ENCODE results near the gene PLEKHH2.

PLEKHH2 gene

DNA sequence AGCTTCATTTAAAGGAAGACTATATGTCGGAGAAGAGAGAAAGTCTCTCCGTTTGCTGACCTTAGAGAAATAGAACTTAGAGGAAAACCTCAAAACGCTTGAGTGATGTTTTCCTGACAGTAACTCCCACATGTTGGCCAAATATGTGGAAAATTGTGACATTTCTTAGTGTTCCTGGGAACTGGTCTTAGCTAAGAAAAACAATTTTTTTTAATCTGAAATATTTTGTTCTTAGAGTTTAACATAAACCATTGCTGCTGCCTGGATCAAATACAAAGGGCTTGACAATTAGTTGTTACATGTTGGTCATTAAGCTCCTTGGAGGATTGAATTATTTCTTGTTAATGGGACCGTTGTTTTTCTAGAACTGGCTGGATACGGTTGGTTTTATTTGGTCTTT lies 153.1 kb downstream of the PLEKHH2 start:
- H4K12ac ChIP-seq (ENCODE audit: low read depth, low read length): no peak overlapping the region
- H3K4me1 ChIP-seq (ENCODE audit: control insufficient read depth in 1 of 2, insufficient read depth in 2 of 2, low read length in 2 of 2): no peaks in the 10 kb centered on the region
- H4K91ac ChIP-seq (ENCODE audit: low read depth, low read length): no peak overlapping the region
- no peaks in the 10 kb centered on the region for H3K79me2 ChIP-seq (ENCODE audit: control insufficient read depth, insufficient read depth, low read length, poor library complexity)
- no peak for DNase-seq
- no peaks in the 10 kb centered on the region for H3K36me3 ChIP-seq (ENCODE audit: control insufficient read depth in 1 of 2, insufficient read depth in 2 of 2, low read length in 2 of 2)
- H3K9ac ChIP-seq (ENCODE audit: low read length): no peak overlapping the region
- H3K4me2 ChIP-seq (ENCODE audit: low read length): no peak overlapping the region
- H4K8ac ChIP-seq (ENCODE audit: low read depth, low read length): no peak overlapping the region
- no peak overlapping the region for H3K27ac ChIP-seq (ENCODE audit: low read depth, low read length)
- no peak overlapping the region for H2BK120ac ChIP-seq (ENCODE audit: insufficient read depth, low read length, poor library complexity)
- H2BK5ac ChIP-seq (ENCODE audit: low read depth, low read length, poor library complexity): no peak overlapping the region
- H2AK5ac ChIP-seq (ENCODE audit: low read length): no peak overlapping the region
- no peak overlapping the region for H3K4ac ChIP-seq (ENCODE audit: low read depth, low read length)
- no peak overlapping the region for H2BK12ac ChIP-seq (ENCODE audit: low read length)
- no peak overlapping the region for H2AFZ ChIP-seq (ENCODE audit: insufficient read depth, low read length, poor library complexity)
- WGBS (ENCODE audit: extremely low coverage, insufficient coverage, insufficient read length): no CpG with 5 or more reads among the region's 5 CpGs
- H3K27me3 ChIP-seq (ENCODE audit: insufficient read depth, low read length): no peaks in the 10 kb centered on the region
- peaks cover 2% of the 10 kb centered on the region for H3K9me3 ChIP-seq (ENCODE audit: insufficient read depth, low read depth, low read length)
- H3K79me1 ChIP-seq (ENCODE audit: low read length): no peaks in the 10 kb centered on the region
- no peak overlapping the region for H3K14ac ChIP-seq (ENCODE audit: low read length)
- no peak overlapping the region for H3K18ac ChIP-seq (ENCODE audit: low read length)
- no peak overlapping the region for H3K4me3 ChIP-seq (ENCODE audit: low read depth, low read length)
- no peak overlapping the region for H3K23ac ChIP-seq (ENCODE audit: low read length)

DNA sequence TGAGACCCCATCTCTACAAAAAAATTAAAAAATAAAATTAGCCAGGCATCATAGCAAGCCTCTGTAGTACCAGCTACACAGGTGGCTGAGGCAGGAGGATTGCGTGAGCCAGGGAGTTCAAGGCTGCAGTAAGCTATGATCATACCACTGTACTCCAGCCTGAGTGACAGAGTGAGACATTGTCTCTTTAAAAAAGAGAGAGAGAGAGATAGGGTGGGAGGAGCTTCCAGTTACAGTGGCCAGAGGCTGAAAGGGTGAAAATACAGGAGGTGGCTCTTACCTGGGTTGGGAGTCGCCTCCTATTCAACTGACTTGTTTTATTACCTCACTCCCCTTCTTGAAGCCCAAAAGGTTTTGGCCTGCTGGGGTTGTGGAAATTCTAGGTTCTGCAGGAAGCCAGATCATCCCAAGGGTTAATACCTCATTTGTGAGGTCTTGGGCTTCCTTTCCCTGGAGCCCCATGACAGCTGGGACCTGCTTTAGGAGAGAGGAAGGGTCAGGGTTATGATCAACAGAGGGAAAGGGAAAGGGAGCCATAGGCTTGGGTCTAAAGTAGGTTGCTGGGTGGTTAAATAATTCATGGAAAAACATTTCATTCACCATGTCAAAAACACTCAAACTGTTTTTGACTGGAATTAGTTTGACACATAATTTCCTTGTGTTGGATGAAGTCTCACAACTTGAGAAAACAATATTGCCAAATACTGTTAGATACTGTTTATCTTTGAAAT lies 154.1 kb downstream of the PLEKHH2 start:
- no peak overlapping the region for H3K18ac ChIP-seq (ENCODE audit: low read length)
- no peaks in the 10 kb centered on the region for H3K36me3 ChIP-seq (ENCODE audit: control insufficient read depth in 1 of 2, insufficient read depth in 2 of 2, low read length in 2 of 2)
- H3K4me2 ChIP-seq (ENCODE audit: low read length): no peak overlapping the region
- no peak overlapping the region for H3K27ac ChIP-seq (ENCODE audit: low read depth, low read length)
- no peak overlapping the region for H3K4me3 ChIP-seq (ENCODE audit: low read depth, low read length)
- no peak overlapping the region for H4K12ac ChIP-seq (ENCODE audit: low read depth, low read length)
- no peak overlapping the region for H2AK5ac ChIP-seq (ENCODE audit: low read length)
- H4K8ac ChIP-seq (ENCODE audit: low read depth, low read length): no peak overlapping the region
- H4K91ac ChIP-seq (ENCODE audit: low read depth, low read length): no peak overlapping the region
- H3K14ac ChIP-seq (ENCODE audit: low read length): no peak overlapping the region
- H3K4ac ChIP-seq (ENCODE audit: low read depth, low read length): no peak overlapping the region
- no peak overlapping the region for H3K23ac ChIP-seq (ENCODE audit: low read length)
- DNase-seq: no peak
- H3K9me3 ChIP-seq (ENCODE audit: insufficient read depth, low read depth, low read length): peaks cover 2% of the 10 kb centered on the region
- no peaks in the 10 kb centered on the region for H3K79me2 ChIP-seq (ENCODE audit: control insufficient read depth, insufficient read depth, low read length, poor library complexity)
- H2BK5ac ChIP-seq (ENCODE audit: low read depth, low read length, poor library complexity): no peak overlapping the region
- no peak overlapping the region for H3K9ac ChIP-seq (ENCODE audit: low read length)
- no peak overlapping the region for H2AFZ ChIP-seq (ENCODE audit: insufficient read depth, low read length, poor library complexity)
- no peaks in the 10 kb centered on the region for H3K27me3 ChIP-seq (ENCODE audit: insufficient read depth, low read length)
- no peaks in the 10 kb centered on the region for H3K79me1 ChIP-seq (ENCODE audit: low read length)
- no peak overlapping the region for H2BK120ac ChIP-seq (ENCODE audit: insufficient read depth, low read length, poor library complexity)
- WGBS (ENCODE audit: extremely low coverage, insufficient coverage, insufficient read length): no CpG with 5 or more reads among the region's 2 CpGs
- no peak overlapping the region for H2BK12ac ChIP-seq (ENCODE audit: low read length)
- no peaks in the 10 kb centered on the region for H3K4me1 ChIP-seq (ENCODE audit: control insufficient read depth in 1 of 2, insufficient read depth in 2 of 2, low read length in 2 of 2)

DNA sequence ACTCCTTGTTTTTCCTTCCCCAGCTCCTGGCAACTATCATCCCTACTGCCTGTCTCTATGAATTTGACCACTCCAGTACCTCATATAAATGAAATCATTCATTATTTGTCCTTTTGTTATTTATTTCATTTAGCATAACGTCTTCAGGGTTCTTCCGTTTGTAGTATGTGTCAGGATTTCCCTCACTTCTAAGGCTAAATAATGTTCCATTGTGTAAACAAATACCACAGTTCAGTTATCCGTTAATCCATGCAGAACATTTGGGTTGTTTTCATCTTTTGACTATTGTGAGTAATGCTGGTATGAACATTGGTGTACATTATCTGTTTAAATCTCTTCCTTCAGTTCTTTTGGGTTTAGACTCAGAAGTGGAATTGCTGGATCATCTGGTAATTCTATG lies 155.6 kb downstream of the PLEKHH2 start:
- no peak overlapping the region for H2BK120ac ChIP-seq (ENCODE audit: insufficient read depth, low read length, poor library complexity)
- H3K4me3 ChIP-seq (ENCODE audit: low read depth, low read length): no peak overlapping the region
- no peak for DNase-seq
- H2BK5ac ChIP-seq (ENCODE audit: low read depth, low read length, poor library complexity): no peak overlapping the region
- no peak overlapping the region for H3K18ac ChIP-seq (ENCODE audit: low read length)
- no peak overlapping the region for H4K8ac ChIP-seq (ENCODE audit: low read depth, low read length)
- H3K79me2 ChIP-seq (ENCODE audit: control insufficient read depth, insufficient read depth, low read length, poor library complexity): no peaks in the 10 kb centered on the region
- no peak overlapping the region for H3K4ac ChIP-seq (ENCODE audit: low read depth, low read length)
- no peaks in the 10 kb centered on the region for H3K36me3 ChIP-seq (ENCODE audit: control insufficient read depth in 1 of 2, insufficient read depth in 2 of 2, low read length in 2 of 2)
- H2BK12ac ChIP-seq (ENCODE audit: low read length): no peak overlapping the region
- H3K23ac ChIP-seq (ENCODE audit: low read length): no peak overlapping the region
- no peak overlapping the region for H3K27ac ChIP-seq (ENCODE audit: low read depth, low read length)
- no peak overlapping the region for H3K4me2 ChIP-seq (ENCODE audit: low read length)
- no peak overlapping the region for H4K12ac ChIP-seq (ENCODE audit: low read depth, low read length)
- H3K9ac ChIP-seq (ENCODE audit: low read length): no peak overlapping the region
- no peaks in the 10 kb centered on the region for H3K9me3 ChIP-seq (ENCODE audit: insufficient read depth, low read depth, low read length)
- WGBS (ENCODE audit: extremely low coverage, insufficient coverage, insufficient read length): no CpG with 5 or more reads among the region's 3 CpGs
- no peaks in the 10 kb centered on the region for H3K27me3 ChIP-seq (ENCODE audit: insufficient read depth, low read length)
- H2AFZ ChIP-seq (ENCODE audit: insufficient read depth, low read length, poor library complexity): no peak overlapping the region
- H3K4me1 ChIP-seq (ENCODE audit: control insufficient read depth in 1 of 2, insufficient read depth in 2 of 2, low read length in 2 of 2): no peaks in the 10 kb centered on the region
- no peak overlapping the region for H4K91ac ChIP-seq (ENCODE audit: low read depth, low read length)
- no peaks in the 10 kb centered on the region for H3K79me1 ChIP-seq (ENCODE audit: low read length)
- no peak overlapping the region for H3K14ac ChIP-seq (ENCODE audit: low read length)
- no peak overlapping the region for H2AK5ac ChIP-seq (ENCODE audit: low read length)

DNA sequence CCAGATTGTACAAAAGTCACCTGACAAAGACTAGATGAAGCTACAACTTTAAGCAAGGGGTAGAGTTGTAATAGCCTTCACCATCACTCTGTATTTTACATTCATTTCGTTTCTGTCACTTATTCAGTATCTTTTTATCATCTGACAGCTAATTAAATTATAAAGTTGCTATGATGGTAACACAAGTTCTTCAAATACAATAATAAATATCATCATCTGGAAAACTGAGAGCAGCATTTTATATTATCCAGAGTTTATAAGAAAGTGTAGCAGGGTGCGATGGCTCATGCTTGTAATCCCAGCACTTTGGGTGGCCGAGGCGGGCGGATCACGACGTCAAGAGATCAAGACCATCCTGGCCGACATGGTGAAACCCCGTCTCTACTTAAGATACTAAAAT lies 157.9 kb downstream of the PLEKHH2 start:
- H3K9me3 ChIP-seq (ENCODE audit: insufficient read depth, low read depth, low read length): no peaks in the 10 kb centered on the region
- WGBS (ENCODE audit: extremely low coverage, insufficient coverage, insufficient read length): no CpG with 5 or more reads among the region's 9 CpGs
- no peak overlapping the region for H4K12ac ChIP-seq (ENCODE audit: low read depth, low read length)

More for the DNA sequence above, 157.9 kb downstream of the PLEKHH2 start:
- H3K23ac ChIP-seq (ENCODE audit: low read length): no peak overlapping the region
- H3K79me2 ChIP-seq (ENCODE audit: control insufficient read depth, insufficient read depth, low read length, poor library complexity): no peaks in the 10 kb centered on the region
- H3K18ac ChIP-seq (ENCODE audit: low read length): no peak overlapping the region
- H2BK120ac ChIP-seq (ENCODE audit: insufficient read depth, low read length, poor library complexity): no peak overlapping the region
- no peak overlapping the region for H2AFZ ChIP-seq (ENCODE audit: insufficient read depth, low read length, poor library complexity)
- H4K8ac ChIP-seq (ENCODE audit: low read depth, low read length): no peak overlapping the region
- no peak overlapping the region for H3K9ac ChIP-seq (ENCODE audit: low read length)
- no peaks in the 10 kb centered on the region for H3K4me1 ChIP-seq (ENCODE audit: control insufficient read depth in 1 of 2, insufficient read depth in 2 of 2, low read length in 2 of 2)
- H2BK12ac ChIP-seq (ENCODE audit: low read length): no peak overlapping the region
- no peak overlapping the region for H3K4ac ChIP-seq (ENCODE audit: low read depth, low read length)
- no peak overlapping the region for H2BK5ac ChIP-seq (ENCODE audit: low read depth, low read length, poor library complexity)
- H3K79me1 ChIP-seq (ENCODE audit: low read length): no peaks in the 10 kb centered on the region
- H3K36me3 ChIP-seq (ENCODE audit: control insufficient read depth in 1 of 2, insufficient read depth in 2 of 2, low read length in 2 of 2): no peaks in the 10 kb centered on the region
- no peak overlapping the region for H3K14ac ChIP-seq (ENCODE audit: low read length)
- H2AK5ac ChIP-seq (ENCODE audit: low read length): no peak overlapping the region
- no peak overlapping the region for H4K91ac ChIP-seq (ENCODE audit: low read depth, low read length)
- H3K4me2 ChIP-seq (ENCODE audit: low read length): no peak overlapping the region
- H3K27ac ChIP-seq (ENCODE audit: low read depth, low read length): no peak overlapping the region
- no peaks in the 10 kb centered on the region for H3K27me3 ChIP-seq (ENCODE audit: insufficient read depth, low read length)
- DNase-seq: no peak
- no peak overlapping the region for H3K4me3 ChIP-seq (ENCODE audit: low read depth, low read length)

Data from trophoblast cell (in vitro differentiated cells and primary cell).